NCI-H146 treated with DMSO at 0.1 percent for 48 hours (cell line): ENCODE measurements around the gene FOXI1.
"Not testable (repeated sequence)": the region's sequence is repeated elsewhere in the genome, so short reads cannot be mapped to it uniquely, and the experiment has no call there.

Source experiments
- DNase-seq: peaks from one replicate; lab custom pipeline; 2025; ENCODE audit not compliant: unreplicated experiment; lab: John Stamatoyannopoulos, UW

Gene FOXI1

GRCh38 chr5:170126061-170126460 is 20.4 kb downstream of the FOXI1 start:
- no peak for DNase-seq

- DNase-seq, result no peak
Observed at GRCh38 chr5:170126626-170127025, 20.9 kb downstream of the FOXI1 start.

GRCh38 chr5:170131235-170131634 is 25.5 kb downstream of the FOXI1 start:
- no peak for DNase-seq

GRCh38 chr5:170132269-170132975 is 26.7 kb downstream of the FOXI1 start:
- no peak for DNase-seq

DNA sequence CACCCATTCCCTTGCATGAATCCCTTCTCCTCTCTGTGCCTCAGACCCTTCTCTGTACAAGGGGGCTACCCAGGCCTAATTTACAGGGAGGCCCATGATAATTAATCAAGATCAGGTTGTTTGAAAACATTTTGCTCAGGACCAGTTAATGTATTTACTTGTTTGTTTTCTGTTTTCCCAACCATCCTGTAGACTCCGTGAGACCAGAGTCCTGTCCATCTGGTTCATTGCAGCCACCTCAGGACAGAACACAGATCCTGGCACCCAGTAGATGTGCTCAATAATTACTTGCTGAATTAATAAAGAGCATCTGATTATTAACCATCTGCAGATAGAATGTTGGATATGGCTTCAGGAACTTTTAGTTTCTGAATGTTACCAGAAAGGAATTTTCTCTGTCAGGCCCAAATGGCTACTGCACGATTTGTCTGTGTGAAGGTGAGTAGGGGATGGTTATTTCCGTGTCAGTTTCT is 27.3 kb downstream of the FOXI1 start:
- no peak for DNase-seq

- no peak for DNase-seq
Observed at GRCh38 chr5:170135796-170136490, 30.2 kb downstream of the FOXI1 start.

GRCh38 chr5:170136506-170136905 is 30.8 kb downstream of the FOXI1 start:
- no peak for DNase-seq

DNA sequence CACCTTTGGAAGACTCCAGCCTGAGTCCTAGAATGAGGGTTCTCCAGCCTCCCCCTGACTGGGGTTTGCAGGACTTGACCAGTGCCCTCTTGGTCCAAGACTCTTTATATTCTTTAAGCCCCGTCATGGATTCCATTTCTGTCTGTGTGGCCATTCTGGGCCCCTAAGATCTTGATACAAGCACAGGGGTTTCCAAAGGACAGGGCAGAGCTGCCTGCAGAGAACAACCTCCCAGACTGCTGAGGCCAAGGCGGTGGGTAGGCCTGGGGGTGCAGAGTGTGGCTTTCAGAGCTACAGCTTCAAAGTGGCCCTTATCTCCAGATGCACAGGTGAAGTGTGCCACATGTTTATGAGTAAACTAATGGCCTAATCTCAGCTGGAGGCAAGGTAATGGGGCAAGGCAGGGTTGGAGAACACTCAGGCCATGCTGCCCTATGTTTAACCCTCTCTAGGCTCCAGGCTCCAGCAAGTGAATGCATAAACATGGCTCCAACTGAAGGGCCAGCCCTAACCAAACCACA is 32.1 kb downstream of the FOXI1 start:
- DNase-seq, result no peak

- DNase-seq, result no peak
Observed at GRCh38 chr5:170138273-170138672, 32.6 kb downstream of the FOXI1 start.

- DNase-seq, result no peak
Observed at GRCh38 chr5:170139786-170140335, 34.2 kb downstream of the FOXI1 start.

- DNase-seq, result not testable (repeated sequence)
Observed at GRCh38 chr5:170141196-170141595, 35.5 kb downstream of the FOXI1 start.

DNA sequence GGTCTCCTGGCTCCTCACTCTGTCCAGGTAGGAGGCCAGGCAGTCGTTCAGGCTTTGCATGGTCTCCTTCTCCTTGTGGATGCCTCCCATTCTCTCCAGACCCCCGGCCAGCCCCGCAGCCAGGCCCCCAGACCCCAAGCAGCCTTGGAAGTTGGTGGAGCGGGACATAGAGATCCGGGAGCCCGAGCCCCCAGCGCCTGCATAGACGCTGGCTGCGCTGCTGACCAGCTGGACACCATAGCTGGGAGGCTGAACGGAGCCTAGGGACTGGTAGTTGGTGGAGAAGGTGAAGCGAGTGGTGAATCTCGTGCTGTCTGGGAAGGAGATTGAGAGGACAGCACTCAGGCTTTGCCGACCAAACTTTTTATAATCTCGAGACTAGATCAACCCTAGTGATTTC is 35.9 kb downstream of the FOXI1 start:
- DNase-seq, result no peak

DNA sequence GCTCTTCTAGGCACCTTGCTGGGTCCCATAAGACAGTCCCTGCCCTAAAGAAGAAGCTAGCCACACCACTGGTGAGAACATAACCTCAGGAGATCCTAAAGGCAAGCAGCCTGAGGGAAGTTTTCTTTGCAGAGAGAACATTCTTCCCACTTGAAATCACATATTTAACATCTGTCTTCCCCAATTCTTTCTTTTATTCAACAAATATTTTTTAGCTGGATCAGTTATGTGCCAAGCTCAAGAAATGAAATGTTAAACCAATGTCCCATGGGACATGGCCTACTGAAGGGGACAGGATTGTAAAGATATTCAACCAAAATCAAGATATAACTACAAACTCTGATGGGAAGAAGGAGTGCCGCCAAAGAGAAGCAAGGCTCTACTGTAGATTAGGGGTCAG is 36.5 kb downstream of the FOXI1 start:
- DNase-seq, result no peak

- DNase-seq, result no peak
Observed at GRCh38 chr5:170143091-170143490, 37.4 kb downstream of the FOXI1 start.

DNA sequence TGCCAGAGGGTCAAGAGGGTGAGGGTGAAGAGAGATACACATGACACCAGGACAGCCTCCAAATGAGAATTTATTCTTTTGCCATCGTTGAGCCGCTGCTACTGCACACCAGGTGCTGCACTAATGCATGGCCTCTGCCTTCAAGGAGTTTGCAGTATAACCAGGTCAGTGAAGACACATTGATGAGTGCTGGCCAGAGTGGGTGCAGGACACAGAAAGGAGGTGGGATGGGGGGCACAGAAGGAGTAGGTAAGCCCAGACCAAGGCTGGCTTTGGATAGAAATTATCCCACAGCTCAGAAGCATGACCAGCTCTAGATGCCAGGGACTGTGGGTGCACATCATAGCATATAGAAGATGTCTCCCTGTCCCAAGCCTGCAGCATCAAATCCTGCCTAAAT is 38.0 kb downstream of the FOXI1 start:
- no peak for DNase-seq

GRCh38 chr5:170144286-170145023 is 38.8 kb downstream of the FOXI1 start:
- DNase-seq, result no peak

- DNase-seq, result no peak
Observed at GRCh38 chr5:170145462-170145861, 39.8 kb downstream of the FOXI1 start.

DNA sequence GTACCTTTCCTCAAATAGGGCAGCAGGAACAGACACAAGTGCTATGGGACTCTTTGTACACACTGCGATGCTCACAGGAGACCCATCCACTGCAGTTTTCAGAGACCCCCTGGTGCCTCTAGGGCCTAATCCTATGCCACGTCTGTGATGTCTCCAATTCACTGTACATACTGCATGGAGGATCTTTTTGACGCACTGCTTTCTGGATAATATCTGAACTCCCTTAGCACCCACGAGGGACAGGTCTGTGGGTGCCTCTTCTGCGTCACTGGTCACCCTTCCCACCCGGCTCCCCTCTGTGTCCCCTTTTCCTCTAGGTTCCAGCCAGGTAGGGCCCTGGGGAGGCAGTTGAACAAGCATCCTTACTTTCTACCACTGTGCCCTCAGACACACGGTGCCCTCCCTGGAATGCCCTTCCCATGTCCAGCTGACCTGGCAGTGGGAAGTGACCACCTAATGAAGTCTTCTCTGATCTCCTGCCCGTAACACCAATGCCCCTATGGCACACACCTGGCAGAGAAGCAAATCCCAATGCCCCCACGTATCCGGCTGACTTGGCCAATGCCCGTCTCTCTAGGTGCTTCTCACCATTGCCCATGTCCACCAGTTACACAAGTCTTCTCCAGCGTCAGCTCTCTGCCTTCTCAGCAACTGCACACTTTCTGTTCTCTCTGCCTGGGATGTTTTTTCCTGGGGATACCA is 41.5 kb downstream of the FOXI1 start:
- no peak for DNase-seq

- no peak for DNase-seq
Observed at GRCh38 chr5:170147753-170148264, 42.1 kb downstream of the FOXI1 start.

DNA sequence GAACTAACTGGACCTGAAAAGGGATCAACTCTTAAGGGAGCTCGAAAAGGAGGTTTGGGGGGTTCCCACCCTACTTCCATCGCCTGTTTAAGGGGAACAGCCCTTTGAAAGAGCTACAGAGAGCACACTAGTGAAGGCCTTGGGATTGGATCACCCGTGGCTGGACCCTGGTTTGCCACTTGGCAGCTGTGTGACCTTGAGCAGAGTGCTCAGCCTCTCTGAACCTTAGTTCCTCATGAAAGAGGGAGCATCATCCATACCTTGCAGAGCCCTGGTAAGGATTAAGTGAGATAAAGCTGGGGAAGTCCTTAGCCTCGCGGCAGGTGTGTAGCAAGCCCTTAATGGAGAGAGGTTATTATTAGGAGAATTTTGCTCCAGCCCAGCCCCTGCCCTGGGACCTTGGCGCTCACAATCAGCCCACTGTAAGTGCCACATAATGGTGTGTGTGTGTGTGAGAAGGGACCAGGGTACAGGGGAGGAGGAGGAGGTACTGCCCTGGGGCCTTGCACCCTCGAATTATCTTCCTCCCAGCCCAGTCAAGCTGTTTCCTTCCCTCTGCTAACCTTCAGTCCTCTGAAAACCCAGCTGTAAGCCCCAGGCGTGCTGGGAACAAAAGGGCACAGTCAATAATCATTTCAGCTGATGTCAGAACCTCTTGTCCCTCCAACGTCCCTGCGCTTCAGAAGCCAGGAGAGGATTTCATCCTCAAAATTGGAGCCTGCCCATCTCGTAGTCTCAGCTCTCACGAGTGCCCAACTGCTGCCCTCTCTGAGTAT is 42.9 kb downstream of the FOXI1 start:
- DNase-seq, result no peak
